Smooth muscle cell (in vitro differentiated cells): ENCODE data around the gene ITCH. TPM values are rescaled to one million over a fixed set of nuclear protein-coding genes. Genes with fewer than 3 reads are reported as not detected.

ENCODE experiments used
- DNase-seq: peaks from one replicate; lab custom pipeline; 2025; ENCODE audit not compliant: unreplicated experiment; lab: John Stamatoyannopoulos, UW
- H2AFZ ChIP-seq: fragments of 200-600 bp; sonication (generic); 2 replicates; pipeline ENCODE4 v1.6.0; 2016; ENCODE audit warnings: antibody characterized with exemption, low read depth, mild to moderate bottlenecking
- H3F3A ChIP-seq: fragments of 200-600 bp; sonication (generic); 2 replicates; pipeline ENCODE4 v1.6.0; 2017; ENCODE audit warnings: antibody characterized with exemption, low read depth
- H3K27ac ChIP-seq: fragments of 200-600 bp; sonication (generic); 2 replicates; pipeline ENCODE4 v1.5.1; 2016; ENCODE audit warnings: low read depth, mild to moderate bottlenecking
- H3K27me3 ChIP-seq: fragments of 200-600 bp; sonication (generic); 2 replicates; pipeline ENCODE4 v1.6.1; 2016; ENCODE audit warnings: low read depth, mild to moderate bottlenecking
- H3K36me3 ChIP-seq: fragments of 200-600 bp; sonication (generic); 2 replicates; pipeline ENCODE4 v1.5.1; 2016; ENCODE audit warnings: low read depth
- H3K4me1 ChIP-seq: fragments of 200-600 bp; sonication (generic); 2 replicates; pipeline ENCODE4 v1.5.1; 2016; ENCODE audit warnings: low read depth
- H3K4me2 ChIP-seq: fragments of 200-600 bp; sonication (generic); 2 replicates; pipeline ENCODE4 v1.6.0; 2016; ENCODE audit warnings: mild to moderate bottlenecking
- H3K4me3 ChIP-seq: fragments of 200-600 bp; sonication (generic); 2 replicates; pipeline ENCODE4 v1.5.1; 2016; ENCODE audit warnings: mild to moderate bottlenecking
- H3K79me2 ChIP-seq: fragments of 200-600 bp; sonication (generic); 2 replicates; pipeline ENCODE4 v1.6.0; 2016; ENCODE audit warnings: low read depth, mild to moderate bottlenecking
- H3K9ac ChIP-seq: fragments of 200-600 bp; sonication (generic); 2 replicates; pipeline ENCODE4 v1.6.0; 2016; ENCODE audit warnings: low read depth
- H3K9me3 ChIP-seq: fragments of 200-600 bp; sonication (generic); replicated peaks from 2 replicates; pipeline ENCODE4 v1.5.1; 2016; ENCODE audit warnings: low read depth
- H4K20me1 ChIP-seq: fragments of 200-600 bp; sonication (generic); 2 replicates; pipeline ENCODE4 v1.6.0; 2016; ENCODE audit warnings: low read depth
- CTCF ChIP-seq: fragments of 200-600 bp; sonication (generic); IDR thresholded peaks from 2 replicates; pipeline ENCODE4 v1.5.1; 2017; ENCODE audit warnings: borderline replicate concordance, mild to moderate bottlenecking, antibody characterized with exemption; ENCODE audit not compliant: insufficient read depth, poor library complexity, severe bottlenecking
- WGBS: methylation state at CpG from one replicate; pipeline ENCODE4 v1.1.7; 2016; ENCODE audit warnings: low lambda C conversion rate; 5-methylcytosine and 5-hydroxymethylcytosine counted together
- polyA plus RNA-seq: library from polyadenylated mRNA; unstranded; fragments of >200 nt; fragmentation: Nextera tagmentation; extraction: Ambion mirVana; gene quantifications from 2 replicates; pipeline ENCODE4 v1.2.1, GENCODE V29; 2016
- total RNA-seq: library from RNA; depleted of rRNA; stranded (reverse); fragments of >200 nt; gene quantifications from 2 replicates; pipeline ENCODE4 v1.2.3, GENCODE V29; 2014

ITCH gene
- total and polyA plus RNA-seq, 2 experiments from 2014 or later, result 21.9 to 96.7 TPM

- Histone ChIP-seq H3F3A (peaks cover 5% of the 10 kb centered on the region), H3K79me2 (peaks cover 28% of the 10 kb centered on the region), H3K27ac (no peak overlapping the region), H3K4me1 (no peaks in the 10 kb centered on the region), H2AFZ (no peak overlapping the region), H3K36me3 (no peaks in the 10 kb centered on the region), H3K4me3 (no peak overlapping the region), H3K9me3 (no peaks in the 10 kb centered on the region), H3K27me3 (no peaks in the 10 kb centered on the region), H4K20me1 (peaks cover 94% of the 10 kb centered on the region), H3K9ac (no peak overlapping the region), H3K4me2 (no peak overlapping the region)
- no peak for DNase-seq
- no peak for TF ChIP-seq CTCF
- WGBS, result 91% methylated on average over 3 of the region's 3 CpGs
These were observed 166.7 kb downstream of the ITCH start for GRCh38 chr20:34529742-34530141.

GRCh38 chr20:34530342-34530741 lies 167.3 kb downstream of the ITCH start:
- Histone ChIP-seq H3K36me3 (no peaks in the 10 kb centered on the region), H3K4me2 (no peak overlapping the region), H3K9ac (no peak overlapping the region), H3K79me2 (peaks cover 22% of the 10 kb centered on the region), H4K20me1 (peaks cover 91% of the 10 kb centered on the region), H2AFZ (no peak overlapping the region), H3K27ac (no peak overlapping the region), H3F3A (peaks cover 3% of the 10 kb centered on the region), H3K4me3 (no peak overlapping the region), H3K9me3 (no peaks in the 10 kb centered on the region), H3K4me1 (no peaks in the 10 kb centered on the region), H3K27me3 (no peaks in the 10 kb centered on the region)
- 95% methylated on average over 5 of the region's 5 CpGs for WGBS
- no peak for TF ChIP-seq CTCF
- DNase-seq, result no peak

GRCh38 chr20:34531608-34532265 lies 168.7 kb downstream of the ITCH start:
- Histone ChIP-seq H3K27ac (no peak overlapping the region), H3K4me2 (no peak overlapping the region), H3K4me3 (no peak overlapping the region), H3F3A (peaks cover under 1% of the 10 kb centered on the region), H3K36me3 (no peaks in the 10 kb centered on the region), H3K27me3 (no peaks in the 10 kb centered on the region), H3K4me1 (no peaks in the 10 kb centered on the region), H3K9ac (no peak overlapping the region), H3K79me2 (peaks cover 21% of the 10 kb centered on the region), H4K20me1 (peaks cover 90% of the 10 kb centered on the region), H3K9me3 (no peaks in the 10 kb centered on the region), H2AFZ (no peak overlapping the region)
- WGBS, result 98% methylated on average over 8 of the region's 8 CpGs
- no peak for DNase-seq
- TF ChIP-seq CTCF, result no peak

GRCh38 chr20:34532320-34532719 lies 169.2 kb downstream of the ITCH start:
- H3K27ac ChIP-seq, result no peak overlapping the region
- H2AFZ ChIP-seq, result no peak overlapping the region
- DNase-seq, result no peak
- H3K9ac ChIP-seq, result no peak overlapping the region
- peaks cover 90% of the 10 kb centered on the region for H4K20me1 ChIP-seq
- H3K27me3 ChIP-seq, result no peaks in the 10 kb centered on the region
- TF ChIP-seq CTCF, result no peak
- H3K9me3 ChIP-seq, result no peaks in the 10 kb centered on the region
- no peaks in the 10 kb centered on the region for H3F3A ChIP-seq
- H3K4me3 ChIP-seq, result no peak overlapping the region
- H3K36me3 ChIP-seq, result no peaks in the 10 kb centered on the region
- no peaks in the 10 kb centered on the region for H3K4me1 ChIP-seq
- no peak overlapping the region for H3K4me2 ChIP-seq
- peaks cover 21% of the 10 kb centered on the region for H3K79me2 ChIP-seq
- 69% methylated on average over 8 of the region's 8 CpGs for whole genome bisulfite sequencing
